BLaER1 (cell line): ENCODE data around the gene GALNTL6.
"Not testable (repeated sequence)": the region's sequence is repeated elsewhere in the genome, so short reads cannot be mapped to it uniquely, and the experiment has no call there.

Source experiments
- H3K27ac ChIP-seq: shearing (Covaris generic); formaldehyde crosslinking; 2 replicates; pipeline ENCODE4 v1.8.1; 2022
- H3K27me3 ChIP-seq: shearing (Covaris generic); formaldehyde crosslinking; 2 replicates; pipeline ENCODE4 v1.8.1; 2022
- H3K36me3 ChIP-seq: shearing (Covaris generic); formaldehyde crosslinking; 2 replicates; pipeline ENCODE4 v1.8.1; 2022
- H3K4me1 ChIP-seq: shearing (Covaris generic); formaldehyde crosslinking; 2 replicates; pipeline ENCODE4 v1.8.1; 2022
- H3K4me2 ChIP-seq: shearing (Covaris generic); formaldehyde crosslinking; 2 replicates; pipeline ENCODE4 v1.8.1; 2022
- H3K4me3 ChIP-seq: shearing (Covaris generic); formaldehyde crosslinking; 2 replicates; pipeline ENCODE4 v1.8.1; 2022
- H3K9ac ChIP-seq: shearing (Covaris generic); formaldehyde crosslinking; 2 replicates; pipeline ENCODE4 v1.8.1; 2022
- H3K9me3 ChIP-seq: shearing (Covaris generic); formaldehyde crosslinking; 2 replicates; pipeline ENCODE4 v1.8.1; 2022
- H4K20me1 ChIP-seq: shearing (Covaris generic); formaldehyde crosslinking; 2 replicates; pipeline ENCODE4 v1.8.1; 2022
- Cebpa-rat ChIP-seq: shearing (Covaris generic); IDR thresholded peaks from 2 replicates; pipeline ENCODE4 v1.8.1; 2022

Gene GALNTL6

DNA sequence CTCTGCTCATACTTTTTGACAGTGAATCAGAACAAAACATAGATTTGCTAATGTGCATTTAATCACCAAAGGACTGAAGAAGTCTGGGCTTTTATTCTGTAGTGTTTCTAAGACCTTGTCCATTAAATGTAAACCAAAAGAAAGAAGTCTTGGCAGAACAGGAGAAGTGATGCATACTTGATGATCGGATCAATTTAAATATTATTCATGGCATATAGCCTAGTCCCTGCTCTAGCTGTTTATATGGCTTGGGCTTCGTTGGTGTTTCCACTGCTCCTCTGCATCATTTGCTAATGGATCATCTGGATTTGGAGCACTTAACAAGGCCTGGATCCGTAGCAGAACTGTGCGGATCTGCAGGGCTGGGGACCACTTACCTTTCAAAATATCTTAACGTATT lies 566.6 kb downstream of the GALNTL6 start:
- Histone ChIP-seq H3K27ac (no peak overlapping the region), H3K4me3 (no peak overlapping the region), H4K20me1 (no peaks in the 10 kb centered on the region), H3K36me3 (no peaks in the 10 kb centered on the region), H3K27me3 (no peaks in the 10 kb centered on the region), H3K9ac (no peak overlapping the region), H3K4me1 (no peaks in the 10 kb centered on the region), H3K9me3 (peaks cover 6% of the 10 kb centered on the region; the same call in 1 of the 2 replicates), H3K4me2 (no peak overlapping the region)
- no peak for TF ChIP-seq Cebpa-rat

DNA sequence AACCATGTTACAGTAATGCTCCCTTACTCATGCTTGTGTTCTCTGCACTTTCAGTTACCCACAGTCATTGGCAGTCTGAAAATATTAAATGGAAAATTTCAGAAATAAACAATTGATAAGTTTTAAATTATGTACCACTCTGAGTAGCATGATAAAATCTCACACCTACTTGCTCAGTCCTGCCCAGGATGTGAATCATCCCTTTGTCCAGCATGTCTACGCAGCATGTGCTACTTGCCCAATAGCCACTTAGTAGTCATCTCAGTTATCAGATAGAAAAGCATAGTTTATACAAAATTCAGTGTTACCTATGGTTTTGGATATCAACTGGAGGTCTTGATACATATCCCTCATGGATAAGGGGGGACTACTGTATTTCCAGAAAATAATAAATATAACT lies 577.1 kb downstream of the GALNTL6 start:
- Histone ChIP-seq H3K9ac (no peak overlapping the region), H3K9me3 (no peaks in the 10 kb centered on the region), H3K4me3 (no peak overlapping the region), H3K4me1 (no peaks in the 10 kb centered on the region), H3K27me3 (no peaks in the 10 kb centered on the region), H4K20me1 (no peaks in the 10 kb centered on the region), H3K36me3 (no peaks in the 10 kb centered on the region), H3K27ac (no peak overlapping the region), H3K4me2 (no peak overlapping the region)
- no peak for TF ChIP-seq Cebpa-rat

DNA sequence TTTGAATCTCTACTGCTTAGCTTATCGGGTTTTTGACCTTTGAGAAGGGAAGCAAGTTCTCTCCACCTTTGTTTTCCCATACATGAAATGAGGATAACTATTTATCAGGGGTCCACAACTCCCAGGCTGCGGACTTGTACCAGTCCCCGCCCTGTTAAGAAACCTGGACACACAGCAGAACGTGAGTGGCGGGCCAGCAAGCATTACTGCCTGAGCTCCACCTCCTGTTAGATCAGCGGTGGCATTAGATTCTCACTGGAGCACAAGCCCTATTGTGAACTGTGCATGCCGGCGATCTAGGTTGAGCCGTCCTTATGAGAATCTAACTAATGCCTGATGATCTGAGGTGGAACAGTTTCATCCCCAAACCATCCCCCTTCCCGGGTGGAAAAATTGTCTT lies 579.5 kb downstream of the GALNTL6 start:
- no peak overlapping the region for H3K4me3 ChIP-seq
- H3K36me3 ChIP-seq = no peaks in the 10 kb centered on the region
- H3K4me2 ChIP-seq = no peak overlapping the region

DNA sequence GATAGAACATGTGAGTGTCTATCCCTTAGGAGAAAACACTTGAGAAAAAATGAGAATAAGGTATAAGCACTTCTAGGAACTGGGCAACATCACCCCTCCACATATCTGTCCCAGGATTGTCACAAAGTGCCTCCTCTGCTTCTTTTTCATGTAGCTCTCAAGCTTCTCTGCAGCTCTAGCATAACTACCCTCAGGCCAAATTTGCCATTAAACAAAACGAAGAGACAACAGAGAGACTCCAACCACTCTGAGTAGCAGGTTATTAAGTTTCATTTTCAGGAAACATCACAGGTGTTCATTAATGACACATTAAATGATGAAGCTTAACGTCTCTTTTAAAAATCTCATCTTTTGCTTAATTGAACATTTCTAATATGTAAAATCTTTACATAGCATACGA lies 580.0 kb downstream of the GALNTL6 start:
- no peaks in the 10 kb centered on the region for H3K27me3 ChIP-seq
- no peak overlapping the region for H3K4me3 ChIP-seq
- no peak overlapping the region for H3K4me2 ChIP-seq
- H3K9me3 ChIP-seq = no peaks in the 10 kb centered on the region
- H3K27ac ChIP-seq = no peak overlapping the region
- H3K4me1 ChIP-seq = no peaks in the 10 kb centered on the region
- no peaks in the 10 kb centered on the region for H3K36me3 ChIP-seq
- no peak overlapping the region for H3K9ac ChIP-seq
- no peak for TF ChIP-seq Cebpa-rat
- no peaks in the 10 kb centered on the region for H4K20me1 ChIP-seq

More for the DNA sequence above, 579.5 kb downstream of the GALNTL6 start:
- H3K27ac ChIP-seq = no peak overlapping the region
- H3K4me1 ChIP-seq = no peaks in the 10 kb centered on the region
- TF ChIP-seq Cebpa-rat = no peak
- no peaks in the 10 kb centered on the region for H3K27me3 ChIP-seq
- H3K9ac ChIP-seq = no peak overlapping the region
- H4K20me1 ChIP-seq = no peaks in the 10 kb centered on the region
- H3K9me3 ChIP-seq = no peaks in the 10 kb centered on the region

DNA sequence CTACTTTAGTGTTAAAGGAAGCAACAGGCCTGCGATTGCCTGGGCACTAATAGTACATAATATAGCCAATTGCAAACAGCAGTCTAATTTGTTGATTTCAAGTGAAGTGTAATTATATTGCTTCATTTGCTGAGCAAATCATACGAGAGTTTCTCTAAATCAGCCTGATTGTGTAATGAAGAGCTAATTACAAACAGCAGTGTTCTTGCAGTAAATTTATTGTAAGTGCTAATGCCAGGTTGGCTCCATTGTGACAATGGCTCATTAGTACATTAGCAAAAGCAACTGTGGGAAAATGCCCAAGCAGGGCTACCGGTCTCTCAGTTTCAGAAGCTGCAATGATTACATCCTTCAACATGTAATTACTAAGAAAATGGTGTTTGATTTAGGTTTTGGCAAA lies 591.5 kb downstream of the GALNTL6 start:
- Histone ChIP-seq H3K4me1 (no peaks in the 10 kb centered on the region), H3K9me3 (no peaks in the 10 kb centered on the region), H3K4me3 (no peak overlapping the region), H3K9ac (no peak overlapping the region), H3K4me2 (no peak overlapping the region), H3K36me3 (no peaks in the 10 kb centered on the region), H3K27ac (no peak overlapping the region), H3K27me3 (no peaks in the 10 kb centered on the region), H4K20me1 (no peaks in the 10 kb centered on the region)
- TF ChIP-seq Cebpa-rat = no peak

DNA sequence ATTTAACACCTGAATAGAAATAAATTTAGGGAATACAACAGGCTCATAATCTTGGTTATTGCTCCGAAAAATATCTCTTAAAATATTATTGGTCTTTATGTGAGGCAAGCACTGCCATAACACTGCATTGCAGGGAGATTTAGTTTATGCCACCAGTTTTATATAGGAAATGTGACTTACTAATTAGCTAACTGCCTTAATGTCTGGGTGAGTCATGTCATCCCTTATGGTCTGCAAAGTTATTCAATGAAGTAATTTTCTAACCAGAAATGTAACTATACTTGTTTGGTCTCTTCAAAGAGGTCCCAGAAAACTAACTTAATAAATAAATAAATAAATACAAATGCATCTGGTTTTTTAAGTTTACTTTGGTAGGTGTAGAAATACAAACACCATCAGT lies 597.2 kb downstream of the GALNTL6 start:
- H3K4me3 ChIP-seq = no peak overlapping the region
- no peak overlapping the region for H3K27ac ChIP-seq
- H3K36me3 ChIP-seq = no peaks in the 10 kb centered on the region
- no peak for TF ChIP-seq Cebpa-rat
- H3K9me3 ChIP-seq = no peaks in the 10 kb centered on the region
- no peaks in the 10 kb centered on the region for H3K4me1 ChIP-seq
- H4K20me1 ChIP-seq = no peaks in the 10 kb centered on the region
- H3K4me2 ChIP-seq = no peak overlapping the region
- H3K27me3 ChIP-seq = no peaks in the 10 kb centered on the region
- H3K9ac ChIP-seq = no peak overlapping the region

DNA sequence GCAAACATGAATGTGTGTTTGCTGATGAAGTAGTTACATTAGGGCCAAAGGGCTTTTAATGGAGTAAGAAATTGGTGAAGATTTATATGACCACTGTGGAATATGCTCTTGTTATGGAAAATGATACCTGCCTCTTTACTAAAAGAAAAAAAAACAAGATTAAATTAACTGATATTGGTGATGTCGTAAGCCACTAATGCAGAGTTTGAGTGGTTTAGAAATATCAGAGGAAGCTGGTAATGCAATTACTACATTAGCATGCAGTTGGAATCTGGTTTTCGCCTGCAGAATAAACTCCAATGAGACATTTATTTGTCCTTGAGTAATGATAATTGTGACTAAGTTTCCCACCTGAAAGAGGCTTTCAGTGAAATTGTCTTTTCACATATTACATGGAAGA lies 597.9 kb downstream of the GALNTL6 start:
- no peak for TF ChIP-seq Cebpa-rat
- H3K4me2 ChIP-seq = no peak overlapping the region
- H3K36me3 ChIP-seq = no peaks in the 10 kb centered on the region
- H4K20me1 ChIP-seq = no peaks in the 10 kb centered on the region
- H3K4me1 ChIP-seq = no peaks in the 10 kb centered on the region
- H3K27ac ChIP-seq = no peak overlapping the region
- no peaks in the 10 kb centered on the region for H3K27me3 ChIP-seq
- H3K9me3 ChIP-seq = no peaks in the 10 kb centered on the region
- no peak overlapping the region for H3K9ac ChIP-seq
- H3K4me3 ChIP-seq = no peak overlapping the region

DNA sequence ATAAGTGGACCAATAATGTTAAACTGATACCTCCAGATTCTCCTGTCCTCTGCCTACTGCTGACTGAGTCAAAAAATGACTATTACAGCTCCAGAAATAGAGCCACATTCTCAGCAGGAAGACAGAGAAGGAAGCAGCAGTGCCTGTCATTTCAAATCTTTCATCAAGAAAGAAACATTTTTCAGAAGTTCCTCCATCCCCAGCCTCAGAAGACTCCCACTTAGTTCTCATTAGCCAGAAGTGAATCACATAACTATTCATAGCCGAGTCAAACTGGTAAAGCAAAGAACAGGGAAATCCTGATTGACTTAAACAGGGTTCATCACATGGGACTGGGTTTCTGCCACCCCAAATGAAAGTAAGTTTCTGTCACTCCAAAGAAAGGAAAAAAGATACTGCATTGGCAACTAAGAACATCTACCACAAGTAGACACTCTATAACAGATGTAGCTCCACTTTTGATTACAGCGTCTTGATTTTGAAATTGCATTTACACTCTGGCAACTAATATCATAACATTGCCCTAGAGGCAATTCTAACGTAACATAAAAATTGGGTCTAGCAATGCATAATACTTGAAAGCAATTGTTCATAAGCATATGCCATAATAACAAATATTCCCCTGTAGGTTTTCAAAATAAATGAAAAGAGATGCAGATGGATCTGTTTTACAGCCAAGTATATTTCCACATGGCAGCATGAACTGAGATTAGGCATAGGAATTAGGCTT lies 599.8 kb downstream of the GALNTL6 start:
- H3K27ac ChIP-seq = no peak overlapping the region

DNA sequence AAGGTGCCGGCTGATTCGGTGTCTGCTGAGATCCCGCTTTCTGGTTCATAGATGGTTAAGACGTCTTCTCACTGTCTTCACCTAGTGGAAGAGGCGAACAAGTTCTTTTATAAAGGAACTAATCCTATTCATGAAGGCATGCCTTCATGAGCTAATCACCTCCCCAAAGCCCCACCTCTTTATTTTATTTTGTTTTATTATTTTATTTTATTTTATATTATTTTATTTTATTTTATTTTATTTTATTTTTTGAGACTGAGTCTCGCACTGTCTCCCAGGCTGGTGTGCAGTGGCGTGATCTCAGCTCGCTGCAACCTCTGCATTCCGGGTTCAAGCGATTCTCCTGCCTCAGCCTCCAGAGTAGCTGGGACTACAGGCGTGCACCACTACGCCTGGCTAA lies 615.8 kb downstream of the GALNTL6 start:
- H3K36me3 ChIP-seq, H3K4me3 ChIP-seq, H3K9ac ChIP-seq, H3K4me1 ChIP-seq, H4K20me1 ChIP-seq, H3K27ac ChIP-seq, H3K9me3 ChIP-seq, H3K4me2 ChIP-seq, H3K27me3 ChIP-seq: not testable (repeated sequence)

More for the DNA sequence above, 599.8 kb downstream of the GALNTL6 start:
- no peak for TF ChIP-seq Cebpa-rat
- no peaks in the 10 kb centered on the region for H3K27me3 ChIP-seq
- H4K20me1 ChIP-seq = no peaks in the 10 kb centered on the region
- no peaks in the 10 kb centered on the region for H3K9me3 ChIP-seq
- no peak overlapping the region for H3K4me3 ChIP-seq
- no peak overlapping the region for H3K9ac ChIP-seq
- H3K4me2 ChIP-seq = no peak overlapping the region
- H3K4me1 ChIP-seq = no peaks in the 10 kb centered on the region
- no peaks in the 10 kb centered on the region for H3K36me3 ChIP-seq

DNA sequence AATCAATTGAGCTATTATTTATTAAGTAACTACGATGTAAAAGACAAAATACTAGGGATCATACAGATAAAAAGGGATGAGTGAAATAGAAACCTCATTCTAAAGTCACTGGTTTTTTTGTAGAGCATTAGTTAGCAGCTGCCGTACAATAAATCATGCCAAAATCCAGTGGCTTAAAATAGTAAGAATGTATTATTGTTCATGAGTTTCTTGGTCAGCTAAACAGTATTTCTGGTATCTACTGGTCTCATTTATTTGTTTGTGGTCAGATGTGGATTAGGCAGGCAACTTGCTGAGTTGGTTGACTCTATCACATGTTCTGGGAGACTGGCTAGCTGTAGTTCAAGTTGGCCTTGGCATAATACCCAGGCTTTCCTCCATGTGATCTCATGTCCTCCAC lies 667.3 kb downstream of the GALNTL6 start:
- Histone ChIP-seq H3K4me3 (no peak overlapping the region), H3K27me3 (no peaks in the 10 kb centered on the region), H3K9ac (no peak overlapping the region), H4K20me1 (no peaks in the 10 kb centered on the region), H3K9me3 (peaks cover 18% of the 10 kb centered on the region), H3K4me1 (no peaks in the 10 kb centered on the region), H3K36me3 (no peaks in the 10 kb centered on the region), H3K27ac (no peak overlapping the region), H3K4me2 (no peak overlapping the region)
- no peak for TF ChIP-seq Cebpa-rat
